Mesenchymal stem cell (in vitro differentiated cells and primary cell): ENCODE results near the gene PBX3.

Experiments
- DNase-seq: peaks from one replicate; pipeline ENCODE4 v3.0.0-alpha.2; 2013
- H2AFZ ChIP-seq: one replicate; pipeline ENCODE4 v1.6.1; 2013; ENCODE audit warnings: low read depth, mild to moderate bottlenecking, control low read depth, inconsistent platforms, low read length, moderate library complexity
- H2AK5ac ChIP-seq: 2 replicates; pipeline ENCODE4 v1.6.1; 2013; ENCODE audit warnings: low read length, moderate library complexity, mild to moderate bottlenecking, inconsistent platforms; ENCODE audit not compliant: severe bottlenecking
- H2BK120ac ChIP-seq: one replicate; pipeline ENCODE4 v1.6.1; 2013; ENCODE audit warnings: low read depth, mild to moderate bottlenecking, inconsistent platforms, low read length, moderate library complexity
- H2BK12ac ChIP-seq, 2 experiments: one replicate each; pipeline ENCODE4 v1.6.1; 2013; ENCODE audit warnings: inconsistent platforms in 2 of 2, low read length in 2 of 2, mild to moderate bottlenecking in 2 of 2, moderate library complexity in 2 of 2, control low read depth in 1 of 2
- H2BK15ac ChIP-seq: one replicate; pipeline ENCODE4 v1.6.1; 2013; ENCODE audit warnings: mild to moderate bottlenecking, low read depth, inconsistent platforms; ENCODE audit not compliant: poor library complexity, severe bottlenecking
- H2BK5ac ChIP-seq: 2 replicates; pipeline ENCODE4 v1.6.1; 2013; ENCODE audit warnings: low read depth, mild to moderate bottlenecking, low read length, control low read depth, inconsistent platforms; ENCODE audit not compliant: poor library complexity, severe bottlenecking
- H3K14ac ChIP-seq, 2 experiments: one replicate each; pipeline ENCODE4 v1.6.1; 2013; ENCODE audit warnings: inconsistent platforms in 2 of 2, low read length in 2 of 2, control low read depth in 1 of 2, mild to moderate bottlenecking in 1 of 2, moderate library complexity in 1 of 2
- H3K18ac ChIP-seq, 2 experiments: one replicate each; pipeline ENCODE4 v1.6.1; 2013; ENCODE audit warnings: inconsistent platforms in 2 of 2, low read length in 2 of 2, control low read depth in 1 of 2, low read depth in 1 of 2, mild to moderate bottlenecking in 1 of 2
- H3K23ac ChIP-seq, 2 experiments: one replicate each; pipeline ENCODE4 v1.6.1; 2013; ENCODE audit warnings: inconsistent platforms in 2 of 2, low read length in 2 of 2, mild to moderate bottlenecking in 2 of 2, moderate library complexity in 2 of 2, control low read depth in 1 of 2
- H3K27ac ChIP-seq: 2 replicates; pipeline ENCODE4 v1.5.1; 2013; ENCODE audit warnings: mild to moderate bottlenecking, moderate library complexity, low read length, control low read depth, inconsistent platforms; ENCODE audit not compliant: poor library complexity, severe bottlenecking
- H3K27me3 ChIP-seq, 2 experiments: 2 replicates each; pipeline versions ENCODE4 v1.6.1 to v1.7.0; 2013; ENCODE audit warnings: low read length in 2 of 2, mild to moderate bottlenecking in 2 of 2, moderate library complexity in 2 of 2, control low read depth in 1 of 2, inconsistent platforms in 1 of 2; ENCODE audit not compliant: control insufficient read depth in 1 of 2, insufficient read depth in 1 of 2
- H3K36me3 ChIP-seq, 2 experiments: 2 replicates each; pipeline versions ENCODE4 v1.6.1 to v1.7.0; 2013; ENCODE audit warnings: low read length in 2 of 2, control low read depth in 1 of 2, inconsistent platforms in 1 of 2, low read depth in 1 of 2, mild to moderate bottlenecking in 1 of 2; ENCODE audit not compliant: insufficient read depth in 2 of 2, control insufficient read depth in 1 of 2
- H3K4ac ChIP-seq, 2 experiments: one replicate each; pipeline ENCODE4 v1.6.1; 2013; ENCODE audit warnings: inconsistent platforms in 2 of 2, low read length in 2 of 2, mild to moderate bottlenecking in 2 of 2, moderate library complexity in 2 of 2, control low read depth in 1 of 2, low read depth in 1 of 2
- H3K4me1 ChIP-seq: 2 replicates; pipeline ENCODE4 v1.6.1; 2013; ENCODE audit warnings: low read depth, low read length, control low read depth; ENCODE audit not compliant: control insufficient read depth, insufficient read depth
- H3K4me2 ChIP-seq: 2 replicates; pipeline ENCODE4 v1.6.1; 2013; ENCODE audit warnings: low read length, mild to moderate bottlenecking, inconsistent platforms; ENCODE audit not compliant: poor library complexity, severe bottlenecking
- H3K4me3 ChIP-seq, 2 experiments: 2 replicates each; pipeline versions ENCODE4 v1.5.1 to v1.7.0; 2013; ENCODE audit warnings: low read length in 2 of 2, mild to moderate bottlenecking in 2 of 2, control low read depth in 1 of 2, low read depth in 1 of 2; ENCODE audit not compliant: insufficient read depth in 1 of 2
- H3K79me1 ChIP-seq: replicated peaks from 2 replicates; pipeline ENCODE4 v1.6.1; 2013; ENCODE audit warnings: mild to moderate bottlenecking, control low read depth, low read length, inconsistent platforms; ENCODE audit not compliant: poor library complexity, severe bottlenecking
- H3K9ac ChIP-seq: 2 replicates; pipeline ENCODE4 v1.7.0; 2013; ENCODE audit warnings: mild to moderate bottlenecking, low read length, moderate library complexity
- H3K9me3 ChIP-seq: 2 replicates; pipeline ENCODE4 v1.7.0; 2013; ENCODE audit warnings: mild to moderate bottlenecking, low read length; ENCODE audit not compliant: control insufficient read depth
- H4K8ac ChIP-seq: one replicate; pipeline ENCODE4 v1.6.1; 2013; ENCODE audit warnings: inconsistent platforms, mild to moderate bottlenecking, low read length, moderate library complexity
- H4K91ac ChIP-seq: one replicate; pipeline ENCODE4 v1.6.1; 2013; ENCODE audit warnings: mild to moderate bottlenecking, low read length, inconsistent platforms
- WGBS: methylation state at CpG from one replicate; pipeline ENCODE4 v1.1.7; 2013; ENCODE audit warnings: mixed read lengths; 5-methylcytosine and 5-hydroxymethylcytosine counted together

PBX3 gene

GRCh38 chr9:125996791-125997190 lies 249.6 kb downstream of the PBX3 start:
- no peak overlapping the region for H4K8ac ChIP-seq
- no peak for DNase-seq
- H3K27me3 ChIP-seq, result peaks cover 24 to 56% of the 10 kb centered on the region in 2 experiments
- no peak overlapping the region for H3K9ac ChIP-seq
- H3K23ac ChIP-seq, result no peak overlapping the region
- H3K27ac ChIP-seq, result no peak overlapping the region
- H2BK5ac ChIP-seq, result no peak overlapping the region
- no peak overlapping the region for H2BK12ac ChIP-seq
- 91% methylated on average over 10 of the region's 10 CpGs for WGBS
- H2BK15ac ChIP-seq, result no peak overlapping the region
- H3K36me3 ChIP-seq, result no peaks in the 10 kb centered on the region
- no peak overlapping the region for H2BK120ac ChIP-seq
- no peaks in the 10 kb centered on the region for H3K79me1 ChIP-seq
- H3K14ac ChIP-seq, result no peak overlapping the region
- H3K4me1 ChIP-seq, result no peaks in the 10 kb centered on the region
- no peak overlapping the region for H3K4ac ChIP-seq
- no peak overlapping the region for H2AFZ ChIP-seq
- no peak overlapping the region for H4K91ac ChIP-seq
- H3K4me3 ChIP-seq, result no peak overlapping the region
- no peak overlapping the region for H3K4me2 ChIP-seq
- no peak overlapping the region for H2AK5ac ChIP-seq
- no peaks in the 10 kb centered on the region for H3K9me3 ChIP-seq
- no peak overlapping the region for H3K18ac ChIP-seq

DNA sequence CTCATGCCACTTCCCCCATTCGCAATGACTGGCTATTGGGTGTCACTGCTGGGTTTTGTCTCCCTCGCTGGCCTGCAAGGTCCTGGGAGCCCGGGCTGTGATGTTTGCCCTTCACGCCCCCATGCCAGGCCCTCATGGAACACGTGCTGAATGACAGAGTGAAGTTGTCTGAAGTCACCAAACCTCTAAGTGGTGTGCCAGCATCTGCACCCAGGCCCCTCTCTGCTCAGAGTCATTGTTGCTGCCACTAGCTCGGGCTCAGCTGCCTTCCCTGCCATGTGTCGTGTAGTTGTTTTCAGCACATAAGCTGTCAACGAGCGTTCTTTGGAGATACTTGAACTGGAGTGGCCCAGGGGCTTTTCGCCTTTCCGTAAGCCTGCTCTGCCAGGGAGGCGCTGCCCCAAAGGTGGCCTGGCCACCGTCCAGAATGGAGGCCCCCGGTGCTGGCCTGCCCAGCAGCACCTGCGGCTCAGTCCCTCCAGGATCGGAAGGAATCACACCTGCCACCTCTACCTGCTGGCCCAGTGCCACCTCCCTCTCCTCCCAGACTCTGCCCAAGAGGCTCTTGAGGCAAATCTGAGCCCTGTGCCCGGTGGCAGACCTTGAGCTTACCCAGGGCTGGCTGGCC lies 250.1 kb downstream of the PBX3 start:
- Histone ChIP-seq H3K36me3 (no peaks in the 10 kb centered on the region), H4K91ac (no peak overlapping the region), H3K4me2 (no peak overlapping the region), H3K79me1 (no peaks in the 10 kb centered on the region), H2AFZ (no peak overlapping the region), H3K4me3 (no peak overlapping the region), H3K23ac (no peak overlapping the region), H3K9ac (no peak overlapping the region), H2BK5ac (no peak overlapping the region), H4K8ac (no peak overlapping the region), H3K4ac (no peak overlapping the region), H2BK15ac (no peak overlapping the region), H3K9me3 (no peaks in the 10 kb centered on the region), H2AK5ac (no peak overlapping the region), H2BK12ac (no peak overlapping the region), H3K27me3 (peaks cover 26 to 56% of the 10 kb centered on the region in 2 experiments), H3K27ac (no peak overlapping the region), H3K14ac (no peak overlapping the region), H3K18ac (no peak overlapping the region), H2BK120ac (no peak overlapping the region), H3K4me1 (no peaks in the 10 kb centered on the region)
- DNase-seq, result no peak
- WGBS, result 86% methylated on average over 17 of the region's 17 CpGs

DNA sequence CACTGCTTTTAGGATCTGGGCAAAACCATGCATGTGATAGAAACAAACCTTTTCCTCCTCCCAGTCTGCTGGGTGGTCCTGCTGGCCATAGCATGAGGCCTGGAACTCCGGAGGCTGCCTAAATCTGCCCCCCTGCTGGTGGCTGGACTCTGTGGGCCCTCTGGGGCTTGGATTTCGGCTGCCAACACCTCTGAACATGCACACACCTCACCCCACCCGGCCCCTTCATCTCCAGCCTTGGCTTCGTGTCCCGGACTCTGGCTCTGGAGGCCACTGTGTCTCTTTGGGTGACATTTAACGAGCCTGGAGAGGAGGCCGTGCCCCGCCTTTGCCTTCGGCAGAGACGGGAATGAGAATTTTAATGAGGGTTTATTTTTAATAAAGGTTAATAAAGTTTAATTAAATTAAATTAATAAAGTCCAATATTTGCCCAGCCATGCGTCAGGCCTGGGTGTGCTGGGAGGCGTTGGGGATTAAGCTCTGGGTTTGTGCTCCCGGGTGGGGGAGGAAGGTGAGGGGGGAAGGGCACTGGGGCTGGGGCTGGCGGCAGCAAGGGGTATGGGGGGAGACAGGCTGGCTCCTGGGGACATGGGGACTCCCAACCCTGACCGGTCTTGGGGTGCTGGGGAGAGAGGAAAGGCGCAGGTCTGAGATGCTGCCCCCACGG lies 251.8 kb downstream of the PBX3 start:
- Histone ChIP-seq H2AK5ac (no peak overlapping the region), H3K23ac (no peak overlapping the region), H3K27ac (no peak overlapping the region), H2AFZ (no peak overlapping the region), H3K18ac (no peak overlapping the region), H3K4ac (no peak overlapping the region), H2BK120ac (no peak overlapping the region), H2BK15ac (no peak overlapping the region), H3K9me3 (no peaks in the 10 kb centered on the region), H3K27me3 (peaks cover 26 to 50% of the 10 kb centered on the region in 2 experiments), H4K8ac (no peak overlapping the region), H3K79me1 (no peaks in the 10 kb centered on the region), H4K91ac (no peak overlapping the region), H3K9ac (no peak overlapping the region), H3K4me2 (no peak overlapping the region), H3K36me3 (no peaks in the 10 kb centered on the region), H2BK5ac (no peak overlapping the region), H2BK12ac (no peak overlapping the region), H3K4me1 (no peaks in the 10 kb centered on the region), H3K4me3 (no peak overlapping the region), H3K14ac (no peak overlapping the region)
- WGBS, result 81% methylated on average over 9 of the region's 17 CpGs
- DNase-seq, result no peak

DNA sequence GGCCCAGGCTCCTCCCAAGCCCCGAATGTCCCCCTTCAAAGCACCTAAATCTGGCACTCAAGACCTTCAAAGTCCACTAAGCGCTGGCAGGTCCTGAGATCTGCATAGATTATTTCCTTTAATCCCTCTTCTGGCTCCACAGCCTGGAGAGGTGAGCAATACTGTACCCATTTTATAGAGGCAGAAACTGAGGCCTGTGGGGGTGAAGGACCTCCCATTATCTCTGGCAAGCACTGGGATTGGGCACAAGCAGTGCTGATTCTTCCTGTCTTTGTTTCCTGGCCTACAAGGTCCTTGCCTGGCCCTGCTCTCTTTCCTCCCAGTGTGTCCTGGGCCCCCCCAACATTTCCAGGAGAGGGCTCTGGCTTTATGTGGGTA lies 252.3 kb downstream of the PBX3 start:
- H3K4ac ChIP-seq, result no peak overlapping the region
- H3K4me2 ChIP-seq, result no peak overlapping the region
- no peak overlapping the region for H3K23ac ChIP-seq
- H3K4me3 ChIP-seq, result no peak overlapping the region
- H3K9ac ChIP-seq, result no peak overlapping the region
- no peak overlapping the region for H3K18ac ChIP-seq
- no peak overlapping the region for H2BK15ac ChIP-seq
- H2BK5ac ChIP-seq, result no peak overlapping the region
- H2BK120ac ChIP-seq, result no peak overlapping the region
- no peaks in the 10 kb centered on the region for H3K9me3 ChIP-seq
- DNase-seq, result no peak
- peaks cover 26 to 45% of the 10 kb centered on the region in 2 experiments for H3K27me3 ChIP-seq
- no peak overlapping the region for H4K8ac ChIP-seq
- H3K14ac ChIP-seq, result no peak overlapping the region
- no peaks in the 10 kb centered on the region for H3K4me1 ChIP-seq
- H3K36me3 ChIP-seq, result no peaks in the 10 kb centered on the region
- no peak overlapping the region for H2AK5ac ChIP-seq
- H4K91ac ChIP-seq, result no peak overlapping the region
- no peaks in the 10 kb centered on the region for H3K79me1 ChIP-seq
- WGBS, result 75% methylated on average over 1 of the region's 2 CpGs
- no peak overlapping the region for H3K27ac ChIP-seq
- H2BK12ac ChIP-seq, result no peak overlapping the region
- H2AFZ ChIP-seq, result no peak overlapping the region
